Sigmoid colon (tissue), 4 donors: ENCODE data around the gene APOA5.

ENCODE experiments used
- CTCF ChIP-seq, 4 experiments: fragments of 450-650 bp in 3 of 4; fragments of 200-600 bp in 1 of 4; IDR thresholded peaks; one replicate each; pipeline ENCODE4 v1.5.1; 2016 to 2019; ENCODE audit warnings: antibody characterized with exemption in 4 of 4, mild to moderate bottlenecking in 3 of 4, moderate library complexity in 2 of 4
- EP300 ChIP-seq, 4 donors: sonication (generic); formaldehyde crosslinking; IDR thresholded peaks; one replicate each; pipeline ENCODE4 v1.6.1; 2017; ENCODE audit warnings: antibody characterized with exemption in 4 of 4
- POLR2AphosphoS5 ChIP-seq, 4 donors: sonication (generic); formaldehyde crosslinking; IDR thresholded peaks; one replicate each; pipeline ENCODE4 v1.6.1; 2017; ENCODE audit warnings: antibody characterized with exemption in 4 of 4

GRCh38 chr11:116786326-116786725, 5.4 kb downstream of the APOA5 start:
- TF ChIP-seq CTCF (IDR thresholded peaks at IDR 0.05) (no peak), POLR2AphosphoS5 (IDR thresholded peaks at IDR 0.05) (no peak), EP300 (IDR thresholded peaks at IDR 0.05) (no peak)
